IPS-NIHi7 (cell line): Measurements from ENCODE around the gene ELP6.
"Not testable (repeated sequence)": the region's sequence is repeated elsewhere in the genome, so short reads cannot be mapped to it uniquely, and the experiment has no call there.

Experiments
- DNase-seq: peaks from one replicate; pipeline ENCODE4 v3.0.0; 2012; ENCODE audit warnings: mixed read lengths; ENCODE audit errors: extremely low spot score

The ELP6 gene

GRCh38 chr3:47512416-47513124 is 942 bp downstream of the ELP6 start:
- no peak for DNase-seq

GRCh38 chr3:47505267-47505666 is 8.2 kb downstream of the ELP6 start:
- not testable (repeated sequence) for DNase-seq

DNA sequence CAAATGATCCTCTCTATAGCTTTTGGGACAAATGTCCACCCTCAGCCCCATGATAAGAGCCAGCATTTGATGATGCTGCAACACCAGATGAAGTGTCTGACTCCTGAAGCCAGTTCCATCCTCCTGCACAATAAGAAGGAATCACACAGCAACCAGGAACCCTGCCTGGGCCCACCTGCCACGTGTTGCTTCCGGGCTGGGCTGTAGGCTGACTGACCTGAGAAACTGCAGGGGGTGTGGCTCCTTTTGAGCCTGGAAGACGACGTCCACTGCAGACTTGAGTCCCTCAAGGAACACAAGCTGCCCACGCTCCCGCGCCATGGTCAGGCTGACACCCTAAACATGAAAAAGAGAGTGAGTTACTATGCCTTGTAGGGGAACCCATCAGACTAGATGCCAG is 9.4 kb downstream of the ELP6 start:
- no peak for DNase-seq

DNA sequence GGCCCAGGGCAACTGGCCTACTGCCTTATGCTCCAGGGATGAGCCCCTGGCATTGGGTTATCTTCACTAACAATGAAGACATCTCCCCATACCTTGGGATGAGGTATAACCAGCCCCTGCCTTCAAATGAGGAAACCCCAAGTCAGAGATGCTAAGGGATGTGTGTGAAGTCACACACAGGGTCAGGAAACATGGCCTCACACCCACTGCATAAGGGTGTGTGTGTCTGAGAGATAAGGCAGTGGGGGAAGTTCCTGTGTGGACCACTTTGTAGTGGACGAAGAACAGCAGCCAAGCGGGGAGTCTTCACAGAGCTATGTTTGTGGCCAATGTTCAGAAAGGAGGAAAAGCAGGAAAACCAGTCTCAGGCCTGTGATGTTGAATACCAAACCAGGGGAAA is 10.5 kb downstream of the ELP6 start:
- DNase-seq = no peak

GRCh38 chr3:47496892-47497291 is 16.6 kb downstream of the ELP6 start:
- DNase-seq = no peak

- DNase-seq = no peak
Measured at GRCh38 chr3:47495886-47496285, 17.6 kb downstream of the ELP6 start.

DNA sequence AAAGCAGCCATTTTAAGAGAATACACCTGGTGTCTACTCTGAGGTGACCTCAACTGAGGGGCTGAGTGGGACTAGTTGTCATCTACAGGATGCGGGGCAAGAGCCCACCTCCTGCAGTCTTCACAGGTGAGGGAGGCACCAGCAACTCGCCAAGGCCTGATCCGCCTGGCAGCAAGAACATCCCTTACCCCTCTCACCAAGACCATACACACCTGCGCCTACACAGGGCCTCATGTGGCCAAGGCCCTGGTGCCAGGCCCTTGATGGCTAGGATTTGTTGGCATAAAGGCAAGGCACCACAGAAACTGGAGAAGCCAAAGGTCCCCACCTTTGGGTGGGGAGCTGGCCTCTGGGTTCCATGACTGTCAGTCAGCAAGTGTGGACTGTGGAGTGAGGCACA is 18.4 kb downstream of the ELP6 start:
- DNase-seq = no peak

DNA sequence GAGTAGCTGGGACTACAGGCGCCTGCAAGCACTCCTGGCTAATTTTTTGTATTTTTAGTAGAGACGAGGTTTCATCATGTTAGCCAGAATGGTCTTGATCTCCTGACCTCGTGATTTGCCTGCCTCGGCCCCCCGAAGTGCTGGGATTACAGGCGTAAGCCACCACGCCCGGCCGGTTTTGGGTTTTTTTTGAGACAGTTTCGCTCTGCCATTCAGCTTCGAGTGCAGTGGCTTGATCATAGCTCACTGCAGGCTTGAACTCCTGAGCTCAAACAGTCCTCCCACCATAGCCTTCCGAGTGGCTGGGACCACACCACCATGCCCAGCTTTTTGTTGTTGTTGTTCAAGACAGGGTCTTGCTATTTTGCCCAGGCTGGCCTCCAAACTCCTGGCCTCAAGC is 21.7 kb downstream of the ELP6 start:
- DNase-seq = no peak

DNA sequence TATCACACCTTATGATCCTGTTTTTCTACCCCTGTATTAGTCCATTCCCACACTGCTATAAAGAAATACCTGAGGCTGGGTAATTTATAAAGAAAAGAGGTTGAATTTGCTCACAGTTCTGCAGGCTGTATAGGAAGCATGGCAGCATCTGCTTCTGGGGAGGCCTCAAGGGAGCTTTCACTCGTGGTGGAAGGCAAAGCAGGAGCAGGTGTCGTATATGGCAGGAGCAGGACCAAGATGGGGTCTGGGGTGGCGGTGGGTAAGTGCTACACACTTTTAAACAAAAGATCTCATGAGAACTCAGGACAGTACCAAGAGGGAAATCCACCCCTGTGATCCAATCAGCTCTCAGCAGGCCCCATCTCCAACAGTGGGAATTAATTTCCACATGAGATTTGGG is 22.3 kb downstream of the ELP6 start:
- no peak for DNase-seq

DNA sequence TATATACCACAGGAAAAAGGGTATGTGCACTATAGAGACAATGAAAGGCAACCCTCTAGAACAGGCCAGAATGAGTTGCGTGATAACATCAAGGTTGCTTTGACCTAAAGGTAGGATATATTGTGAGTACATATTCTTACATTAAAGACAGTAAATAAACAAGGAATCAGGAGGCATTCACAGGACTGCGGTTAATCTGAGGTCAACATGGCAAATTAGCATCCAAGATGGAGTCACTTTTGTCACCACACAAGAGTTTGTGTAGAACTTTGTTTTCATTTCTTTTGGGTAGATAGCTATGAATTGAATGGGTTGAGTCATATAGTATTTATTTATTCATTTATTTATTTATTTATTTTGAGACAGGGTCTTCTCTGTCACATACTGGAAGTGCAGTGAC is 26.2 kb downstream of the ELP6 start:
- DNase-seq = no peak

- no peak for DNase-seq
Measured at GRCh38 chr3:47485812-47486211, 27.7 kb downstream of the ELP6 start.

GRCh38 chr3:47482366-47482765 is 31.1 kb downstream of the ELP6 start:
- no peak for DNase-seq

GRCh38 chr3:47481763-47482162 is 31.7 kb downstream of the ELP6 start:
- not testable (repeated sequence) for DNase-seq

GRCh38 chr3:47480267-47480666 is 33.2 kb downstream of the ELP6 start:
- not testable (repeated sequence) for DNase-seq

GRCh38 chr3:47479826-47480160 is 33.7 kb downstream of the ELP6 start:
- no peak for DNase-seq

- DNase-seq = no peak
Measured at GRCh38 chr3:47478022-47478421, 35.5 kb downstream of the ELP6 start.

DNA sequence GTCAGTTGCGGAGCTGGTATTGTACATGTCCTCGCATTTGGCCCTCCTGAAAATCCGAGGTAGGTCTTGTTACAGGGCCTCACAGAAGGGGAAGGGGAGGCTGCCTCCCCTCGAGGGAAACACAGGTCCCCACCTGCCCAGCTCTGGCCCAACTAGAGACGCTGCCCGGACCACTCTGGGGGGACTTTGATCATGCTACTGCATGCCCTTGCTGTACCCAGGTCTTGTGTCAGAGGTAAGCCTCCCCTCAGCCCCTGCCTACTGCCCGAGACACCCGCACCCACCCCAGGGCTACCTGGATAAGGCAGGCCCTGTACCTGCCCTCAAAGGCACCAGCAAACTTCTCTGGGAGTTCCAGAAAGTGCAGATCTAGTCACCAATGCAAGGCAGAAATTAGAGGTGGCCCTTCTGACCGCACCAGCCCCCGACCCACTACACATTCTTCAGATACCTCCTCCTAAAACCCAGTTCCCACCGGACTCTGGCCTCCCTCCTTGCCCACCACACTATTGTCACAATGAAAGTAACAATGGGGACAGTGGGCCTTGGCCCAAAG is 36.8 kb downstream of the ELP6 start:
- no peak for DNase-seq

GRCh38 chr3:47476330-47476626 is 37.2 kb downstream of the ELP6 start:
- no peak for DNase-seq

- DNase-seq = peak; percentile 95
Measured at GRCh38 chr3:47475570-47476329, 37.8 kb downstream of the ELP6 start, which contains the start of gene SCAP. Gene SCAP, minus strand, starts transcription at chr3:47475941. Its CDS starts 32,948 bp downstream, at chr3:47442993.

GRCh38 chr3:47475029-47475569 is 38.4 kb downstream of the ELP6 start:
- DNase-seq = no peak

DNA sequence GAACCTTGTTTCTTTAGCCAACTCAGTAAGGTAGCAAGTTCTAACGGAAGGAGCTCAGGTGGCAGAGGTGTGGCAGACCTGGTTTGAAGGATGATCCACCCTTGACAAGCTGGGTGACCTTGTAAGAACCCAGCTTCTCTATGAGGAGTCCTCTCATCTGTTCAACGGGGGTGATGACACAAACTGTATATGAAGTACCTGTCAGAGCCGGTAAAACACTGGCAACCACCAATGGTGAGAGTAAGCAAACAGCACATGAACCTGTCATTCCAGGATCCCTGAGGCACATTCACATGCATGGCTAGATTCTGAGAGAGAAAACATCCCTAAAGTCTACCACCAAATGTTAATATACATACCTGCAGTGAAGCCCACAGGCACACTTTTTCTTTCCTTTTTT is 40.1 kb downstream of the ELP6 start:
- DNase-seq = no peak

DNA sequence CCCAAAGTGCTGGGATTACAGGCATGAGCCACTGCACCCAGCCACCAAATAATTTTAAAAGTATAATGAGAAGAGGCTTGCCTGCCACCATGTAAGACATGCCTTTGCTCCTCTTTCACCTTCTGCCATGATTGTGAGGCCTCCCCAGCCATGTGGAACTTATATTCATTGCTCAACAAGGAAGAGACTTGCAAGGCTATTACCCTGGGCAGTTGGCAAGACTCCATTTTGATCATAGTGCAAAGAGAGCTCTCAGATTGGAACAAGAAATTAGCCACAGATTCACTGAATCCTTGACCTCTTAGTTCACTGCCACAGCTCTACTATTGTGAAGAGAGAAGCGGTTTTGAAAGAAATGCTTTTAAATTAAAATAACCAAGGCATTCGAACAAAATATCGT is 43.9 kb downstream of the ELP6 start:
- no peak for DNase-seq

GRCh38 chr3:47468315-47468714 is 45.2 kb downstream of the ELP6 start:
- DNase-seq = not testable (repeated sequence)
